Testis (tissue), 3 donors: Measurements from ENCODE around the gene PKHD1. TPM values are rescaled to one million over a fixed set of nuclear protein-coding genes. Genes with fewer than 3 reads are reported as not detected.

Experiments used
- DNase-seq: peaks from one replicate; pipeline ENCODE4 v3.0.0-alpha.2; 2019
- H3K27ac ChIP-seq, 2 donors: fragments of 200-600 bp; sonication (generic); one replicate each; pipeline ENCODE4 v1.5.1; 2019
- H3K27me3 ChIP-seq: fragments of 200-600 bp; sonication (generic); one replicate; pipeline ENCODE4 v1.5.1; 2019
- H3K36me3 ChIP-seq: fragments of 200-600 bp; sonication (generic); one replicate; pipeline ENCODE4 v1.5.1; 2017; ENCODE audit warnings: low read depth; ENCODE audit errors: missing control alignments
- H3K4me1 ChIP-seq: fragments of 200-600 bp; sonication (generic); one replicate; pipeline ENCODE4 v1.5.1; 2019
- H3K4me3 ChIP-seq, 2 donors: fragments of 200-600 bp; sonication (generic); one replicate each; pipeline ENCODE4 v1.5.1; 2017 to 2019
- H3K9me3 ChIP-seq: fragments of 200-600 bp; sonication (generic); one replicate; pipeline ENCODE4 v1.5.1; 2017
- CTCF ChIP-seq, 3 experiments: fragments of 450-650 bp in 2 of 3; fragments of 200-600 bp in 1 of 3; sonication (generic) in 1 of 3; IDR thresholded peaks; one replicate each; pipeline ENCODE4 v1.5.1; 2016 to 2019; ENCODE audit warnings: antibody characterized with exemption in 3 of 3, mild to moderate bottlenecking in 2 of 3, moderate library complexity in 1 of 3
- POLR2A ChIP-seq: fragments of 450-650 bp; IDR thresholded peaks from one replicate; pipeline ENCODE4 v1.6.1; 2017; ENCODE audit warnings: antibody characterized with exemption, mild to moderate bottlenecking, moderate library complexity
- WGBS, 2 donors: methylation state at CpG; one replicate each; pipeline ENCODE4 v1.1.5; 2018; 5-methylcytosine and 5-hydroxymethylcytosine counted together
- intact Hi-C: fragments of 100-400 bp; cut with DNase I; formaldehyde crosslinking; loops from one replicate; pipeline ENCODE4 v1.15.1; 2023; ENCODE audit warnings: low total_unique reads
- polyA plus RNA-seq: library from polyadenylated mRNA; stranded (reverse); fragments of 350-450 nt; fragmentation: Illumina TruSeq; extraction: RNeasy Lipid Tissue Mini Kit (QIAGEN cat#74804); gene quantifications from one replicate; pipeline ENCODE4 v1.2.3, GENCODE V29; 2014; ENCODE audit warnings: low read depth, low replicate concordance; ENCODE audit not compliant: insufficient read depth
- total RNA-seq, 2 donors: library from RNA; depleted of rRNA; stranded (reverse); fragments of >200 nt; gene quantifications; one replicate each; pipeline ENCODE4 v1.2.3, GENCODE V29; 2016

The PKHD1 gene
- total and polyA plus RNA-seq, 3 donors from 2014 or later, result 1.3 to 2.3 (median 1.7) TPM

GRCh38 chr6:51775942-51776860 is 311.2 kb downstream of the PKHD1 start:
- intact Hi-C loops, result no loop called here
- Histone ChIP-seq H3K27me3 (no peaks in the 10 kb centered on the region), H3K9me3 (no peaks in the 10 kb centered on the region), H3K36me3 (no peaks in the 10 kb centered on the region), H3K27ac (no peak overlapping the region), H3K4me3 (no peak overlapping the region), H3K4me1 (no peaks in the 10 kb centered on the region)
- TF ChIP-seq POLR2A, result no peak
- TF ChIP-seq CTCF (IDR thresholded peaks at IDR 0.05), result no peak
- DNase-seq, result no peak

GRCh38 chr6:51768087-51768486 is 319.3 kb downstream of the PKHD1 start:
- Histone ChIP-seq H3K27ac (no peak overlapping the region), H3K27me3 (no peaks in the 10 kb centered on the region), H3K4me3 (no peak overlapping the region), H3K36me3 (no peaks in the 10 kb centered on the region), H3K9me3 (no peaks in the 10 kb centered on the region), H3K4me1 (no peaks in the 10 kb centered on the region)
- intact Hi-C loops, result no loop called here
- no peak for TF ChIP-seq POLR2A
- no peak for TF ChIP-seq CTCF (IDR thresholded peaks at IDR 0.05)
- DNase-seq, result no peak

DNA sequence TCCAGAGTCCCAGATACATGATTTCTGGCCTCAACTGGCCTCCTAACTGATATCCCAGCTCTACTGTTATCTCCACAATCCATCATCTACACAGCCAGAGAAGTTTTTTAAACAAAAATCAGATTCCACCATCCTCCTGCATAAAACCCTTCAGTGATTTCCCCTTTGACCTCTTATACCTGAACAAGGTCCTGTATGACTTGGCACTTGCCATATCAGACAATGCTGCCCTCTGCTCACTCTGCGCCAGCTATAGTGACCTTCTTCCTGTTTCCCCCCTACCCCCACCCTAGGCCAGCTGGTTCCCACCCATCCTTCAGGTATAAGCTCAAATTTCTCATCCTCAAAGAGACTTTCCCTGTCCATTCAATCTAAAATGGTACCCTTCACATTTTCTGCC is 322.2 kb downstream of the PKHD1 start:
- no peak overlapping the region for H3K4me3 ChIP-seq
- no peak for DNase-seq
- H3K27me3 ChIP-seq, result no peaks in the 10 kb centered on the region
- no peaks in the 10 kb centered on the region for H3K9me3 ChIP-seq
- H3K27ac ChIP-seq, result no peak overlapping the region
- intact Hi-C loops, result no loop called here
- TF ChIP-seq POLR2A (no peak), CTCF (IDR thresholded peaks at IDR 0.05) (no peak)
- no peaks in the 10 kb centered on the region for H3K4me1 ChIP-seq
- no peaks in the 10 kb centered on the region for H3K36me3 ChIP-seq
- WGBS, 2 donors, result 89 to 96% methylated on average over 1 of the region's 1 CpG

GRCh38 chr6:51753635-51754034 is 333.8 kb downstream of the PKHD1 start:
- H3K36me3 ChIP-seq, result no peaks in the 10 kb centered on the region
- DNase-seq, result peak; percentile 74
- TF ChIP-seq POLR2A (no peak), CTCF (IDR thresholded peaks at IDR 0.05) (peak in 2 of 3 experiments; percentile 31 to 44)
- H3K4me3 ChIP-seq, result no peak overlapping the region
- WGBS, 2 donors, result 43% methylated on average over 6 of the region's 6 CpGs
- H3K27ac ChIP-seq, result no peak overlapping the region
- intact Hi-C loops, result no loop called here
- no peaks in the 10 kb centered on the region for H3K4me1 ChIP-seq
- no peaks in the 10 kb centered on the region for H3K27me3 ChIP-seq
- H3K9me3 ChIP-seq, result no peaks in the 10 kb centered on the region

GRCh38 chr6:51743999-51744398 is 343.4 kb downstream of the PKHD1 start:
- no peaks in the 10 kb centered on the region for H3K27me3 ChIP-seq
- DNase-seq, result no peak
- no peak overlapping the region for H3K4me3 ChIP-seq
- no peak overlapping the region for H3K27ac ChIP-seq
- no peaks in the 10 kb centered on the region for H3K36me3 ChIP-seq
- intact Hi-C loops, result no loop called here
- no peaks in the 10 kb centered on the region for H3K9me3 ChIP-seq
- WGBS, 2 donors, result 77 to 92% methylated on average over 2 of the region's 2 CpGs
- TF ChIP-seq POLR2A, result no peak
- no peak for TF ChIP-seq CTCF (IDR thresholded peaks at IDR 0.05)
- H3K4me1 ChIP-seq, result no peaks in the 10 kb centered on the region
